ENCODE measurements around the gene CLASP2.
"Not testable (repeated sequence)": the region's sequence is repeated elsewhere in the genome, so short reads cannot be mapped to it uniquely, and the experiment has no call there.

Gene CLASP2

GRCh38 chr3:33447256-33447625, 270.8 kb downstream of the CLASP2 start:
- not testable (repeated sequence) for DNase-seq

Measured in activated CD4-positive, alpha-beta T cell treated with anti-CD3 and anti-CD28 coated beads, Interleukin-2, Interleukin-6, amounts not matched to agents 100 ng/mL and 50 ng/mL, durations not matched to agents 16 hours and 8 hours (primary cell).